ENCODE data around the gene NMD3.

GRCh38 chr3:161271646-161272045 lies 50.5 kb downstream of the NMD3 start:
- TF ChIP-seq, protein P1, sequence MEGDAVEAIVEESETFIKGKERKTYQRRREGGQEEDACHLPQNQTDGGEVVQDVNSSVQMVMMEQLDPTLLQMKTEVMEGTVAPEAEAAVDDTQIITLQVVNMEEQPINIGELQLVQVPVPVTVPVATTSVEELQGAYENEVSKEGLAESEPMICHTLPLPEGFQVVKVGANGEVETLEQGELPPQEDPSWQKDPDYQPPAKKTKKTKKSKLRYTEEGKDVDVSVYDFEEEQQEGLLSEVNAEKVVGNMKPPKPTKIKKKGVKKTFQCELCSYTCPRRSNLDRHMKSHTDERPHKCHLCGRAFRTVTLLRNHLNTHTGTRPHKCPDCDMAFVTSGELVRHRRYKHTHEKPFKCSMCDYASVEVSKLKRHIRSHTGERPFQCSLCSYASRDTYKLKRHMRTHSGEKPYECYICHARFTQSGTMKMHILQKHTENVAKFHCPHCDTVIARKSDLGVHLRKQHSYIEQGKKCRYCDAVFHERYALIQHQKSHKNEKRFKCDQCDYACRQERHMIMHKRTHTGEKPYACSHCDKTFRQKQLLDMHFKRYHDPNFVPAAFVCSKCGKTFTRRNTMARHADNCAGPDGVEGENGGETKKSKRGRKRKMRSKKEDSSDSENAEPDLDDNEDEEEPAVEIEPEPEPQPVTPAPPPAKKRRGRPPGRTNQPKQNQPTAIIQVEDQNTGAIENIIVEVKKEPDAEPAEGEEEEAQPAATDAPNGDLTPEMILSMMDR (IDR thresholded peaks at IDR 0.05) = no peak
- TF ChIP-seq POLR2A (IDR thresholded peaks at IDR 0.05) = no peak

Measured in adrenal gland (tissue), 5 donors.